Gastrocnemius medialis (tissue), 4 donors: ENCODE results near the gene LAMA2. TPM values are rescaled to one million over a fixed set of nuclear protein-coding genes. Genes with fewer than 3 reads are reported as not detected.

Experiments used
- ATAC-seq, 2 donors: fragments of 150-250 bp; one replicate each; pipeline ENCODE4 v1.9.1; 2016
- DNase-seq, 2 donors: peaks; one replicate each; pipeline ENCODE4 v3.0.0-alpha.2; 2019
- H3K27ac ChIP-seq, 4 donors: fragments of 200-600 bp; sonication (generic); 1 replicate in 1 of 4; 2 replicates in 3 of 4; pipeline ENCODE4 v1.5.1; 2016 to 2018; ENCODE audit warnings: mild to moderate bottlenecking in 2 of 4, moderate library complexity in 1 of 4
- H3K27me3 ChIP-seq, 3 donors: fragments of 200-600 bp; sonication (generic) in 2 of 3; 1 replicate in 1 of 3; 2 replicates in 2 of 3; pipeline versions ENCODE4 v1.5.1 to v1.6.0; 2016 to 2019; ENCODE audit warnings: mild to moderate bottlenecking in 1 of 3, moderate library complexity in 1 of 3
- H3K36me3 ChIP-seq, 2 donors: fragments of 200-600 bp; sonication (generic) in 1 of 2; one replicate each; pipeline ENCODE4 v1.5.1; 2017 to 2018
- H3K4me1 ChIP-seq, 2 donors: fragments of 200-600 bp; sonication (generic) in 1 of 2; one replicate each; pipeline ENCODE4 v1.5.1; 2016 to 2017; ENCODE audit warnings: mild to moderate bottlenecking in 2 of 2
- H3K4me3 ChIP-seq, 4 donors: fragments of 200-600 bp; sonication (generic) in 3 of 4; 1 replicate in 1 of 4; 2 replicates in 3 of 4; pipeline ENCODE4 v1.5.1; 2016 to 2019; ENCODE audit warnings: mild to moderate bottlenecking in 2 of 4
- H3K9me3 ChIP-seq, 3 donors: fragments of 200-600 bp; sonication (generic) in 2 of 3; 1 replicate in 1 of 3; 2 replicates in 2 of 3; pipeline ENCODE4 v1.5.1; 2016 to 2019
- CTCF ChIP-seq, 5 experiments: fragments of 450-650 bp in 3 of 5; fragments of 200-600 bp in 2 of 5; sonication (generic) in 2 of 5; IDR thresholded peaks in 4 of 5; conservative IDR thresholded peaks in 1 of 5; 1 replicate in 4 of 5; 2 replicates in 1 of 5; pipeline ENCODE4 v1.5.1; 2016 to 2019; ENCODE audit warnings: antibody characterized with exemption in 5 of 5, mild to moderate bottlenecking in 3 of 5, moderate library complexity in 3 of 5
- POLR2A ChIP-seq, 2 donors: fragments of 450-650 bp; IDR thresholded peaks; one replicate each; pipeline ENCODE4 v1.6.1; 2017; ENCODE audit warnings: antibody characterized with exemption in 2 of 2, mild to moderate bottlenecking in 2 of 2, moderate library complexity in 2 of 2
- in situ Hi-C, 4 donors: fragments of 200-750 bp; cut with MboI; loops; one replicate each; pipeline versions ENCODE4 v1.15.0 to v1.8.0; 2017; ENCODE audit warnings: low sequenced_read_pairs in 4 of 4
- intact Hi-C: fragments of 100-400 bp; cut with DNase I; formaldehyde crosslinking; loops from one replicate; pipeline ENCODE4 v1.15.1; 2023; ENCODE audit warnings: low total_unique reads
- total RNA-seq, 4 donors: library from RNA; depleted of rRNA; stranded (reverse); fragments of >200 nt; gene quantifications; one replicate each; pipeline versions ENCODE4 v1.1.0 to v1.2.3, GENCODE V29; 2016

Gene LAMA2
- total RNA-seq, 4 donors from 2014 or later, result 52.9 to 113 (median 71.3) TPM

DNA sequence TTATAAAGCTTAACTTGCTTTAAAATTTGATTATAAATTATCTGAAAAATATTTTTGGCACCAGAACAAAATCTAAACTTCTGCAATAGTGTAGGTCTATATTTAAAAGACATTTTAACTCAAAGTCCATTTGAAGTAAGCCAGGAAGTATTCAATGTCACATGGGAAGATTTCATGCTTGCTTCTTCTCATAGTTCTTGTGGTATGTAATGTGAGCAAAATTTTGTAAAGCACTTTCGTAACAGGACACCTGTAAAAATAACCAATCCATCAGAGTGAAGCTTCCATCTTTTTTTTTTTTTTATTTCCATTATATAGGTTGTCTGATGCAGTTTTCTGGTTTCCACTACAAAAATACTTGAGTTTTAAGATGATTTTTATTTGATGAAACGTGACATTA, 386.1 kb downstream of the LAMA2 start:
- Histone ChIP-seq H3K4me1 (no peaks in the 10 kb centered on the region), H3K27me3 (no peaks in the 10 kb centered on the region), H3K36me3 (no peaks in the 10 kb centered on the region), H3K4me3 (no peak overlapping the region), H3K9me3 (no peaks in the 10 kb centered on the region), H3K27ac (no peak overlapping the region)
- intact Hi-C loops, result no loop called here
- ATAC-seq (no peak), DNase-seq (no peak)
- in situ Hi-C loops, result loop anchor here in 1 of 4 donors (25.0 kb wide), 1 partner anchor 457 kb away; no protein-coding TSS in a partner anchor
- TF ChIP-seq CTCF (IDR thresholded peaks at IDR 0.05 in 4 of 5, conservative IDR thresholded peaks at IDR 0.05 in 1 of 5) (no peak), POLR2A (IDR thresholded peaks at IDR 0.05) (no peak)

DNA sequence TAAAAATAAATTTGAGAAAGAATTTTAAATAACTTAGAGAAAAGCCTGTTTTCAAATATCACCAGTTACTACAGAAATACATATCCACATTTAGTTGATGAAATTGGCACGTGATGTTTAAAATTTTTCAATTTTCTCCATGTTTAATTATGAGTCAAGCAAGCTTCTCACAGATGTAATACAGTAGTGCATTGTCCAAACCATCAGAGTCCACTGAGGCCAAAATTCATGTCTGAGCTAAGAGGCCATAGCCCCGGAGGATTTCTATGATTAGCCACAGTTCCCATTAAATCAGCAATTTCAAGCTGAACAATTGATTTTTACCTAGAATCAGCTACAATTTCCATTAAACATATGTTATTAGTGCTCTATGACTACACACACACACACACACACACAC, 387.0 kb downstream of the LAMA2 start:
- no peak for ATAC-seq
- no peaks in the 10 kb centered on the region for H3K9me3 ChIP-seq
- H3K27me3 ChIP-seq, result no peaks in the 10 kb centered on the region
- TF ChIP-seq POLR2A (IDR thresholded peaks at IDR 0.05) (no peak), CTCF (IDR thresholded peaks at IDR 0.05 in 4 of 5, conservative IDR thresholded peaks at IDR 0.05 in 1 of 5) (no peak)
- no peak overlapping the region for H3K27ac ChIP-seq
- no peak for DNase-seq
- H3K4me1 ChIP-seq, result no peaks in the 10 kb centered on the region
- in situ Hi-C loops (loop anchor here in 1 of 4 donors (25.0 kb wide), 1 partner anchor 458 kb away; no protein-coding TSS in a partner anchor), intact Hi-C loops (no loop called here)
- no peak overlapping the region for H3K4me3 ChIP-seq
- no peaks in the 10 kb centered on the region for H3K36me3 ChIP-seq

DNA sequence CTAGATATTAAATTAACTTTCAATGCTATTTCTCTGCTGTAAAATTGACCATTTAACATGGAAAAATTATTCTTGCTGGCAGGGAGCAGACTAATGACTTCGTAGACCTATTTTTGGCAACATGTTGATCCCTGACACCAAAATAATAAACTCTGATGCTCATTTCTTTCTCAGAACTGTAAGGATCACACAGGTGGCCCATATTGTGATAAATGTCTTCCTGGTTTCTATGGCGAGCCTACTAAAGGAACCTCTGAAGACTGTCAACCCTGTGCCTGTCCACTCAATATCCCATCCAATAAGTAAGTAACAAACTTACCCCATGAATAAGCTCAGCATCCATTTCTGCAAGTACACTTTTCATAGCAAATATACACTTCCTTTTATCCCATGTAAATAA, 387.5 kb downstream of the LAMA2 start:
- intact Hi-C loops, result no loop called here
- TF ChIP-seq CTCF (IDR thresholded peaks at IDR 0.05 in 4 of 5, conservative IDR thresholded peaks at IDR 0.05 in 1 of 5) (no peak), POLR2A (IDR thresholded peaks at IDR 0.05) (no peak)
- in situ Hi-C loops, result loop anchor here in 1 of 4 donors (25.0 kb wide), 1 partner anchor 458 kb away; no protein-coding TSS in a partner anchor

GRCh38 chr6:129273161-129273560, 390.2 kb downstream of the LAMA2 start:
- in situ Hi-C loops, result loop anchor here in 1 of 4 donors (25.0 kb wide), 1 partner anchor 461 kb away; no protein-coding TSS in a partner anchor
- Histone ChIP-seq H3K4me3 (no peak overlapping the region), H3K4me1 (no peaks in the 10 kb centered on the region), H3K9me3 (no peaks in the 10 kb centered on the region), H3K27ac (no peak overlapping the region), H3K36me3 (no peaks in the 10 kb centered on the region), H3K27me3 (no peaks in the 10 kb centered on the region)
- ATAC-seq (no peak), DNase-seq (no peak)
- no peak for TF ChIP-seq CTCF (IDR thresholded peaks at IDR 0.05 in 4 of 5, conservative IDR thresholded peaks at IDR 0.05 in 1 of 5)
- intact Hi-C loops, result no loop called here

More for the DNA sequence above, 387.5 kb downstream of the LAMA2 start:
- H3K27ac ChIP-seq, result no peak overlapping the region
- no peaks in the 10 kb centered on the region for H3K4me1 ChIP-seq
- H3K27me3 ChIP-seq, result no peaks in the 10 kb centered on the region
- DNase-seq, result no peak
- H3K4me3 ChIP-seq, result no peak overlapping the region
- H3K9me3 ChIP-seq, result no peaks in the 10 kb centered on the region
- no peaks in the 10 kb centered on the region for H3K36me3 ChIP-seq
- ATAC-seq, result no peak

DNA sequence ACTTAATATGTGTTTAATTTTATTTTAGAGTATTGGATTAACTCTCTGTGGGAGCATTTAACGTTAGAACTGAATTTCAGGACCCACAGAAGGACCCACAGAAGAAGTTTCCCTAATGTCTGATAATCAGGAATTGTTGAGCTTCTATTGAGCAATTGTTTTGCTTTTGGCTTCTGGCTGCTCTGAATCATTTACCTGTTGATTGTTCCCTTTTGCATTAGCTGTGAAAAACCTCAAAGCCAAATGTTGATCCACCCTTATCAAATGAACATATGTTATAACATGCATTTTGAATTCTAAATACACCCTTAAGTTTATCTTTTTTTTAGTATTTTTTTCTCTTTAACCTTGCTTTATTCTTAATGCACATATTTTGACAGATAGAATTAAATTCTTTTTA, 393.5 kb downstream of the LAMA2 start:
- Histone ChIP-seq H3K27me3 (no peaks in the 10 kb centered on the region), H3K9me3 (no peaks in the 10 kb centered on the region), H3K4me3 (no peak overlapping the region), H3K36me3 (no peaks in the 10 kb centered on the region), H3K27ac (no peak overlapping the region), H3K4me1 (peaks cover 12 to 13% of the 10 kb centered on the region in 2 donors)
- DNase-seq, result no peak
- in situ Hi-C loops, result no loop called here
- intact Hi-C loops, result no loop called here
- TF ChIP-seq CTCF (IDR thresholded peaks at IDR 0.05 in 4 of 5, conservative IDR thresholded peaks at IDR 0.05 in 1 of 5), result no peak
- no peak for TF ChIP-seq POLR2A (IDR thresholded peaks at IDR 0.05)
- no peak for ATAC-seq
